ENCODE data around the gene HLX. TPM values are rescaled to one million over a fixed set of nuclear protein-coding genes. Genes with fewer than 3 reads are reported as not detected.

The HLX gene
- polyA plus RNA-seq, 1 donor from 2014 or later: not detected

DNA sequence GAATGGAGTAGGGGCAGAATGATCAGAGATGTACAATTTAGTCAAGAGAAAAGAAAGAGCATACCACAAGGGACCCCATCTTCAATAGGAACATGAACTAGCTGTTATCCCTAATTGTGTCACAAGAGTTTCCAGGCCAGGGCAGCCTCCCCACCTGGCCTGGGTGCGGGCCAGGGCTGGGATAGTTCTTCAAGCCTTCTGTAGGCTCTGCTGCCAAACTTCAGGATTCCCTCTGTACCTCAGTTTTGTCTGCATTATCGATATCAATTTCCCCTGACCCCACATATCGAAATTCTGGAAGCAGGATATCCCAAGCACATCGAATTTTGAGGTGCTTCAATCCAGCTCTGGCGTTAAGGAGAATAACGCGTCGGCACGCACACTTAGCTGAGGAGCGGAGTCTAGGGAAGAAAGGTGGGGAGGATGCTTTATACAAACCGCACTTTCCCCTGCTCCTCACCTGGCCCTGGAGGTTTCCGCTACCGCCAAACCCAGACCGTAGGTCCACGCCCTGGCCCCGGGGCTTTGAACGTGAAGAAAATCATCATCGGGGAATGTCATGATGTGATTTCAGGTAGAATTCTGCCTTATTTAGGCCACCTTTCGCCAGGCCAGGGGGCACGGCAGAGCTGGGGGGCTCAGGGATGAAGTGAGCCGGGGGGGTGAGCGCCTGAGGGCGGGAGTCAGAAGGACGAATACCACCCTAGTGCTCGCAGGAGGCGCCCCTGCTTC lies 7.4 kb downstream of the HLX start:
- Histone ChIP-seq H3K9ac (ENCODE audit: low read length) (no peak overlapping the region), H3K79me2 (replicated peaks; ENCODE audit: insufficient read depth, low read length) (no peaks in the 10 kb centered on the region), H3K4me3 (ENCODE audit: low read length) (no peak overlapping the region), H3K9me3 (ENCODE audit: low read length) (no peaks in the 10 kb centered on the region), H3K27me3 (ENCODE audit: insufficient read depth, low read depth, low read length) (peaks cover 100% of the 10 kb centered on the region), H3K27ac (ENCODE audit: low read length) (no peak overlapping the region), H3K36me3 (ENCODE audit: insufficient read depth, low read length) (no peaks in the 10 kb centered on the region), H2AFZ (ENCODE audit: low read depth, low read length) (no peak overlapping the region), H4K20me1 (ENCODE audit: insufficient read depth) (no peaks in the 10 kb centered on the region), H3K9me2 (ENCODE audit: insufficient read depth, low read length) (no peaks in the 10 kb centered on the region), H3K4me2 (ENCODE audit: low read length) (no peak overlapping the region), H3F3A (ENCODE audit: insufficient read depth, low read length, poor library complexity, severe bottlenecking) (no peaks in the 10 kb centered on the region)
- TF ChIP-seq MXI1 (conservative IDR thresholded peaks at IDR 0.05; ENCODE audit: poor library complexity, severe bottlenecking) (no peak), EP300 (conservative IDR thresholded peaks at IDR 0.05; ENCODE audit: poor library complexity, severe bottlenecking) (no peak), SMC3 (conservative IDR thresholded peaks at IDR 0.05; ENCODE audit: poor library complexity) (no peak), TAF1 (IDR thresholded peaks at IDR 0.05; ENCODE audit: low read depth) (no peak), EZH2 (IDR thresholded peaks at IDR 0.05; ENCODE audit: borderline replicate concordance, insufficient read depth, low read length, poor library complexity, severe bottlenecking) (no peak), RAD21 (conservative IDR thresholded peaks at IDR 0.05) (no peak), REST (IDR thresholded peaks at IDR 0.05; ENCODE audit: borderline replicate concordance) (no peak), POLR2AphosphoS5 (IDR thresholded peaks at IDR 0.05) (no peak)
- TF ChIP-seq, protein P1, sequence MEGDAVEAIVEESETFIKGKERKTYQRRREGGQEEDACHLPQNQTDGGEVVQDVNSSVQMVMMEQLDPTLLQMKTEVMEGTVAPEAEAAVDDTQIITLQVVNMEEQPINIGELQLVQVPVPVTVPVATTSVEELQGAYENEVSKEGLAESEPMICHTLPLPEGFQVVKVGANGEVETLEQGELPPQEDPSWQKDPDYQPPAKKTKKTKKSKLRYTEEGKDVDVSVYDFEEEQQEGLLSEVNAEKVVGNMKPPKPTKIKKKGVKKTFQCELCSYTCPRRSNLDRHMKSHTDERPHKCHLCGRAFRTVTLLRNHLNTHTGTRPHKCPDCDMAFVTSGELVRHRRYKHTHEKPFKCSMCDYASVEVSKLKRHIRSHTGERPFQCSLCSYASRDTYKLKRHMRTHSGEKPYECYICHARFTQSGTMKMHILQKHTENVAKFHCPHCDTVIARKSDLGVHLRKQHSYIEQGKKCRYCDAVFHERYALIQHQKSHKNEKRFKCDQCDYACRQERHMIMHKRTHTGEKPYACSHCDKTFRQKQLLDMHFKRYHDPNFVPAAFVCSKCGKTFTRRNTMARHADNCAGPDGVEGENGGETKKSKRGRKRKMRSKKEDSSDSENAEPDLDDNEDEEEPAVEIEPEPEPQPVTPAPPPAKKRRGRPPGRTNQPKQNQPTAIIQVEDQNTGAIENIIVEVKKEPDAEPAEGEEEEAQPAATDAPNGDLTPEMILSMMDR (IDR thresholded peaks at IDR 0.05; ENCODE audit: poor library complexity, severe bottlenecking): no peak

DNA sequence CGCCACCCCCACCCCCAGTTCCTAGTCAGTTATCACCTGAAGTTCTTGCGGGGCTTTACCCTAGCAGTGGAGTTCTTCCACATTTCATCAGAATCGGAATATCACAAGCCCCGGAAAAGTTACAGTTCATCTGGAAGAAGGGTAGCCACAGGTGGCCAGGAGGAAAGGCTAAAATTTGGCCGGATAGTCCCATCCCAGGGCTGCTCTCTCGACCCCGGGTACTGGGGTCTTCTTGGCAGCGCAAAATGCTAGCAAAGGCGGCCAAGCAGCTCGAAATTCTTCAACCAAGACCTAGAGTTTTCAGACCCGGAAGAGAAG lies 7.9 kb downstream of the HLX start:
- H3K27ac ChIP-seq (ENCODE audit: low read length): no peak overlapping the region
- no peaks in the 10 kb centered on the region for H4K20me1 ChIP-seq (ENCODE audit: insufficient read depth)
- H3K4me3 ChIP-seq (ENCODE audit: low read length): peak overlapping the region; percentile 56
- H3K9ac ChIP-seq (ENCODE audit: low read length): no peak overlapping the region
- H3K9me2 ChIP-seq (ENCODE audit: insufficient read depth, low read length): no peaks in the 10 kb centered on the region
- peaks cover 100% of the 10 kb centered on the region for H3K27me3 ChIP-seq (ENCODE audit: insufficient read depth, low read depth, low read length)
- TF ChIP-seq TAF1 (IDR thresholded peaks at IDR 0.05; ENCODE audit: low read depth) (no peak), EZH2 (IDR thresholded peaks at IDR 0.05; ENCODE audit: borderline replicate concordance, insufficient read depth, low read length, poor library complexity, severe bottlenecking) (no peak), REST (IDR thresholded peaks at IDR 0.05; ENCODE audit: borderline replicate concordance) (no peak), EP300 (conservative IDR thresholded peaks at IDR 0.05; ENCODE audit: poor library complexity, severe bottlenecking) (no peak), RAD21 (conservative IDR thresholded peaks at IDR 0.05) (no peak), SMC3 (conservative IDR thresholded peaks at IDR 0.05; ENCODE audit: poor library complexity) (no peak), MXI1 (conservative IDR thresholded peaks at IDR 0.05; ENCODE audit: poor library complexity, severe bottlenecking) (no peak)
- TF ChIP-seq, protein P1 (IDR thresholded peaks at IDR 0.05; ENCODE audit: poor library complexity, severe bottlenecking): no peak
- no peak overlapping the region for H3K4me2 ChIP-seq (ENCODE audit: low read length)
- H3K79me2 ChIP-seq (replicated peaks; ENCODE audit: insufficient read depth, low read length): no peaks in the 10 kb centered on the region
- no peaks in the 10 kb centered on the region for H3K9me3 ChIP-seq (ENCODE audit: low read length)
- no peaks in the 10 kb centered on the region for H3F3A ChIP-seq (ENCODE audit: insufficient read depth, low read length, poor library complexity, severe bottlenecking)
- H2AFZ ChIP-seq (ENCODE audit: low read depth, low read length): no peak overlapping the region
- no peaks in the 10 kb centered on the region for H3K36me3 ChIP-seq (ENCODE audit: insufficient read depth, low read length)

Measured in neural cell (in vitro differentiated cells).